ENCODE results near the gene CPEB1.
"Not testable (repeated sequence)": the region's sequence is repeated elsewhere in the genome, so short reads cannot be mapped to it uniquely, and the experiment has no call there.

CPEB1 gene

GRCh38 chr15:82648257-82649103 is 1.3 kb upstream of the CPEB1 start:
- no peak for DNase-seq

GRCh38 chr15:82647835-82648256 is 683 bp upstream of the CPEB1 start:
- DNase-seq = peak; percentile 78

- DNase-seq = no peak
These were observed 716 bp downstream of the CPEB1 start for GRCh38 chr15:82646250-82647044.

GRCh38 chr15:82644967-82645852 is 2.0 kb downstream of the CPEB1 start:
- not testable (repeated sequence) for DNase-seq

GRCh38 chr15:82643992-82644391 is 3.2 kb downstream of the CPEB1 start:
- DNase-seq = no peak

GRCh38 chr15:82642656-82643055 is 4.5 kb downstream of the CPEB1 start:
- DNase-seq = no peak

GRCh38 chr15:82641129-82641798 is 5.9 kb downstream of the CPEB1 start:
- no peak for DNase-seq

GRCh38 chr15:82640672-82641071 is 6.5 kb downstream of the CPEB1 start:
- DNase-seq = no peak

GRCh38 chr15:82635798-82636197 is 11.4 kb downstream of the CPEB1 start:
- no peak for DNase-seq

- no peak for DNase-seq
These were observed 17.1 kb downstream of the CPEB1 start for GRCh38 chr15:82630033-82630432.

- DNase-seq = no peak
These were observed 22.0 kb downstream of the CPEB1 start for GRCh38 chr15:82625136-82625535.

- no peak for DNase-seq
These were observed 22.7 kb downstream of the CPEB1 start for GRCh38 chr15:82624438-82624837.

GRCh38 chr15:82624008-82624407 is 23.2 kb downstream of the CPEB1 start:
- DNase-seq = no peak

GRCh38 chr15:82621970-82622369 is 25.2 kb downstream of the CPEB1 start:
- DNase-seq = no peak

GRCh38 chr15:82613747-82614146 is 33.4 kb downstream of the CPEB1 start:
- no peak for DNase-seq

- DNase-seq = no peak
These were observed 35.8 kb downstream of the CPEB1 start for GRCh38 chr15:82611348-82611747.

GRCh38 chr15:82602195-82602594 is 45.0 kb downstream of the CPEB1 start:
- DNase-seq = no peak

- no peak for DNase-seq
These were observed 47.3 kb downstream of the CPEB1 start for GRCh38 chr15:82599862-82600261.

GRCh38 chr15:82597815-82598214 is 49.3 kb downstream of the CPEB1 start:
- no peak for DNase-seq

- DNase-seq = no peak
These were observed 51.4 kb downstream of the CPEB1 start for GRCh38 chr15:82595766-82596165.

GRCh38 chr15:82595203-82595602 is 52.0 kb downstream of the CPEB1 start:
- no peak for DNase-seq

GRCh38 chr15:82587805-82588204 is 59.4 kb downstream of the CPEB1 start:
- DNase-seq = no peak

All from activated effector memory CD4-positive, alpha-beta T cell treated with anti-CD3 and anti-CD28 coated beads, Interleukin-2, amount 50 U/mL, for 16 hours (primary cell).